ENCODE data around the gene ZCCHC9. TPM values are rescaled to one million over a fixed set of nuclear protein-coding genes. Genes with fewer than 3 reads are reported as not detected.

Gene ZCCHC9
- polyA plus RNA-seq, 1 of the 3 experiments (the other 2 are of a cell fraction) = 13.2 TPM

- Histone ChIP-seq H3K4me3 (ENCODE audit: low read depth in 2 of 2, low read length in 1 of 2) (no peak overlapping the region), H3K9me3 (no peaks in the 10 kb centered on the region), H3K79me2 (ENCODE audit: insufficient read depth) (no peaks in the 10 kb centered on the region), H3K4me2 (no peak overlapping the region), H3K9ac (no peak overlapping the region), H3K4me1 (ENCODE audit: control insufficient read depth in 1 of 2, insufficient read depth in 2 of 2, low read depth in 1 of 2, low read length in 1 of 2) (peaks cover 0 to 13% of the 10 kb centered on the region in 2 experiments; a peak in 1 of 4 replicates), H3K36me3 (replicated peaks in 1 of 2; ENCODE audit: control insufficient read depth in 1 of 2, insufficient read depth in 2 of 2, low read length in 1 of 2) (peaks cover 4 to 7% of the 10 kb centered on the region in 2 experiments), H2AFZ (ENCODE audit: low read depth) (no peak overlapping the region), H4K20me1 (ENCODE audit: insufficient read depth) (no peaks in the 10 kb centered on the region), H3K27me3 (ENCODE audit: insufficient read depth) (no peaks in the 10 kb centered on the region), H3K27ac (ENCODE audit: low read depth in 2 of 2, low read length in 1 of 2) (no peak overlapping the region), H3K9me2 (no peaks in the 10 kb centered on the region), H3F3A (replicated peaks; ENCODE audit: insufficient read depth) (no peaks in the 10 kb centered on the region)
- CTCF ChIA-PET = interaction anchor here (1.3 kb wide), 1 partner anchor 13 kb away, joined by 3 read pairs; no protein-coding TSS in a partner anchor
- no peak for DNase-seq
- POLR2A ChIA-PET = no interaction called here
- WGBS (ENCODE audit: low lambda C conversion rate) = 83% methylated on average over 1 of the region's 1 CpG
- no peak for TF ChIP-seq GATA2 (CRISPR knock-in tag; IDR thresholded peaks at IDR 0.05)
- TF ChIP-seq FOXM1 (IDR thresholded peaks at IDR 0.05; ENCODE audit: low read depth) = no peak
- no peak for TF ChIP-seq JUND (IDR thresholded peaks at IDR 0.05)
- TF ChIP-seq SMC3 (IDR thresholded peaks at IDR 0.05; ENCODE audit: low read depth, low read length) = no peak
- TF ChIP-seq MEF2A (IDR thresholded peaks at IDR 0.05; ENCODE audit: borderline replicate concordance, low read depth) = no peak
- TF ChIP-seq YY1 (IDR thresholded peaks at IDR 0.05; ENCODE audit: low read depth) = no peak
- no peak for TF ChIP-seq TCF12 (IDR thresholded peaks at IDR 0.05)
- TF ChIP-seq ELF1 (IDR thresholded peaks at IDR 0.05) = no peak
- TF ChIP-seq NFIC (IDR thresholded peaks at IDR 0.05; ENCODE audit: borderline replicate concordance) = no peak
- TF ChIP-seq CTCF (IDR thresholded peaks at IDR 0.05) = no peak
- TF ChIP-seq GABPA (IDR thresholded peaks at IDR 0.05; ENCODE audit: low read depth) = no peak
- TF ChIP-seq, protein P1, sequence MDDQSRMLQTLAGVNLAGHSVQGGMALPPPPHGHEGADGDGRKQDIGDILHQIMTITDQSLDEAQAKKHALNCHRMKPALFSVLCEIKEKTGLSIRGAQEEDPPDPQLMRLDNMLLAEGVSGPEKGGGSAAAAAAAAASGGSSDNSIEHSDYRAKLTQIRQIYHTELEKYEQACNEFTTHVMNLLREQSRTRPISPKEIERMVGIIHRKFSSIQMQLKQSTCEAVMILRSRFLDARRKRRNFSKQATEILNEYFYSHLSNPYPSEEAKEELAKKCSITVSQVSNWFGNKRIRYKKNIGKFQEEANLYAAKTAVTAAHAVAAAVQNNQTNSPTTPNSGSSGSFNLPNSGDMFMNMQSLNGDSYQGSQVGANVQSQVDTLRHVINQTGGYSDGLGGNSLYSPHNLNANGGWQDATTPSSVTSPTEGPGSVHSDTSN (IDR thresholded peaks at IDR 0.05) = no peak
- no peak for TF ChIP-seq CHD2 (IDR thresholded peaks at IDR 0.05; ENCODE audit: low read length, partially characterized antibody)
- no peak for TF ChIP-seq RFX5 (IDR thresholded peaks at IDR 0.05; ENCODE audit: low read length)
- TF ChIP-seq RAD21 (IDR thresholded peaks at IDR 0.05; ENCODE audit: low read length) = no peak
- TF ChIP-seq SIN3A (IDR thresholded peaks at IDR 0.05; ENCODE audit: borderline replicate concordance, low read depth, low read length) = no peak
- TF ChIP-seq, protein P2, sequence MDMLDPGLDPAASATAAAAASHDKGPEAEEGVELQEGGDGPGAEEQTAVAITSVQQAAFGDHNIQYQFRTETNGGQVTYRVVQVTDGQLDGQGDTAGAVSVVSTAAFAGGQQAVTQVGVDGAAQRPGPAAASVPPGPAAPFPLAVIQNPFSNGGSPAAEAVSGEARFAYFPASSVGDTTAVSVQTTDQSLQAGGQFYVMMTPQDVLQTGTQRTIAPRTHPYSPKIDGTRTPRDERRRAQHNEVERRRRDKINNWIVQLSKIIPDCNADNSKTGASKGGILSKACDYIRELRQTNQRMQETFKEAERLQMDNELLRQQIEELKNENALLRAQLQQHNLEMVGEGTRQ (IDR thresholded peaks at IDR 0.05; ENCODE audit: borderline replicate concordance, low read depth, low read length) = no peak
Measured at GRCh38 chr5:81252904-81253303, 48.5 kb upstream of the ZCCHC9 start.

GRCh38 chr5:81253875-81254274 lies 47.5 kb upstream of the ZCCHC9 start:
- H2AFZ ChIP-seq (ENCODE audit: low read depth) = no peak overlapping the region
- ChIA-PET CTCF (no interaction called here), POLR2A (no interaction called here)
- H3K36me3 ChIP-seq (replicated peaks in 1 of 2; ENCODE audit: control insufficient read depth in 1 of 2, insufficient read depth in 2 of 2, low read length in 1 of 2) = peaks cover 4 to 7% of the 10 kb centered on the region in 2 experiments
- H3K4me1 ChIP-seq (ENCODE audit: control insufficient read depth in 1 of 2, insufficient read depth in 2 of 2, low read depth in 1 of 2, low read length in 1 of 2) = peaks cover 0 to 8% of the 10 kb centered on the region in 2 experiments; a peak in 1 of 4 replicates
- no peaks in the 10 kb centered on the region for H3K9me3 ChIP-seq
- no peaks in the 10 kb centered on the region for H3F3A ChIP-seq (replicated peaks; ENCODE audit: insufficient read depth)
- H3K27me3 ChIP-seq (ENCODE audit: insufficient read depth) = no peaks in the 10 kb centered on the region
- H3K9ac ChIP-seq = no peak overlapping the region
- WGBS (ENCODE audit: low lambda C conversion rate) = 91% methylated on average over 4 of the region's 4 CpGs
- TF ChIP-seq POLR2AphosphoS5 (IDR thresholded peaks at IDR 0.05; ENCODE audit: low read depth, low read length) (no peak), ELF1 (IDR thresholded peaks at IDR 0.05) (no peak), EZH2phosphoT487 (IDR thresholded peaks at IDR 0.05; ENCODE audit: borderline replicate concordance, low read depth) (no peak), NFIC (IDR thresholded peaks at IDR 0.05; ENCODE audit: borderline replicate concordance) (no peak), NRF1 (IDR thresholded peaks at IDR 0.05; ENCODE audit: low read depth, low read length) (no peak), SIN3A (IDR thresholded peaks at IDR 0.05; ENCODE audit: borderline replicate concordance, low read depth, low read length) (no peak), MEF2A (IDR thresholded peaks at IDR 0.05; ENCODE audit: borderline replicate concordance, low read depth) (no peak)
- no peak overlapping the region for H3K4me2 ChIP-seq
- H3K27ac ChIP-seq (ENCODE audit: low read depth in 2 of 2, low read length in 1 of 2) = no peak overlapping the region
- H4K20me1 ChIP-seq (ENCODE audit: insufficient read depth) = no peaks in the 10 kb centered on the region
- no peaks in the 10 kb centered on the region for H3K79me2 ChIP-seq (ENCODE audit: insufficient read depth)
- H3K9me2 ChIP-seq = no peaks in the 10 kb centered on the region
- no peak overlapping the region for H3K4me3 ChIP-seq (ENCODE audit: low read depth in 2 of 2, low read length in 1 of 2)
- no peak for DNase-seq
